Urinary bladder (tissue), 4 donors: ENCODE results near the gene E2F1. TPM values are rescaled to one million over a fixed set of nuclear protein-coding genes. Genes with fewer than 3 reads are reported as not detected.
"Not testable (repeated sequence)": the region's sequence is repeated elsewhere in the genome, so short reads cannot be mapped to it uniquely, and the experiment has no call there.

Source experiments
- DNase-seq: peaks from one replicate; pipeline ENCODE4 v3.0.0-alpha.2; 2015; ENCODE audit errors: extremely low spot score
- H3K27ac ChIP-seq: one replicate; pipeline ENCODE4 v1.5.1; 2013; ENCODE audit warnings: low read depth, mild to moderate bottlenecking, moderate library complexity
- H3K36me3 ChIP-seq: one replicate; pipeline ENCODE4 v1.6.1; 2013; ENCODE audit warnings: mild to moderate bottlenecking, moderate library complexity; ENCODE audit not compliant: insufficient read depth
- H3K4me1 ChIP-seq: one replicate; pipeline ENCODE4 v1.6.1; 2013; ENCODE audit warnings: mild to moderate bottlenecking, moderate library complexity; ENCODE audit not compliant: insufficient read depth
- H3K4me3 ChIP-seq: one replicate; pipeline ENCODE4 v1.5.1; 2013; ENCODE audit warnings: low read depth, low read length
- WGBS: extraction: QIAGEN DNeasy Blood & Tissue Kit; methylation state at CpG from one replicate; pipeline ENCODE4 v1.1.7; 2013; 5-methylcytosine and 5-hydroxymethylcytosine counted together
- polyA plus RNA-seq: library from polyadenylated mRNA; stranded (reverse); fragments of 200-250 nt; gene quantifications from one replicate; pipeline ENCODE4 v1.2.3, GENCODE V29; 2013
- total RNA-seq: library from RNA; depleted of rRNA; stranded (reverse); fragments of >200 nt; gene quantifications from one replicate; pipeline ENCODE4 v1.2.3, GENCODE V29; 2014
- donor health status: healthy with polysubstance abuse.
- donor health status: healthy.

E2F1 gene
- total and polyA plus RNA-seq, 2 donors, result 3.5 to 6.6 TPM

- H3K36me3 ChIP-seq, result no peaks in the 10 kb centered on the region
- no peak for DNase-seq
- no peak overlapping the region for H3K27ac ChIP-seq
- 34% methylated on average over 5 of the region's 5 CpGs for WGBS
- no peak overlapping the region for H3K4me3 ChIP-seq
- no peaks in the 10 kb centered on the region for H3K4me1 ChIP-seq
Observed at GRCh38 chr20:33702861-33703260, 16.7 kb upstream of the E2F1 start.

DNA sequence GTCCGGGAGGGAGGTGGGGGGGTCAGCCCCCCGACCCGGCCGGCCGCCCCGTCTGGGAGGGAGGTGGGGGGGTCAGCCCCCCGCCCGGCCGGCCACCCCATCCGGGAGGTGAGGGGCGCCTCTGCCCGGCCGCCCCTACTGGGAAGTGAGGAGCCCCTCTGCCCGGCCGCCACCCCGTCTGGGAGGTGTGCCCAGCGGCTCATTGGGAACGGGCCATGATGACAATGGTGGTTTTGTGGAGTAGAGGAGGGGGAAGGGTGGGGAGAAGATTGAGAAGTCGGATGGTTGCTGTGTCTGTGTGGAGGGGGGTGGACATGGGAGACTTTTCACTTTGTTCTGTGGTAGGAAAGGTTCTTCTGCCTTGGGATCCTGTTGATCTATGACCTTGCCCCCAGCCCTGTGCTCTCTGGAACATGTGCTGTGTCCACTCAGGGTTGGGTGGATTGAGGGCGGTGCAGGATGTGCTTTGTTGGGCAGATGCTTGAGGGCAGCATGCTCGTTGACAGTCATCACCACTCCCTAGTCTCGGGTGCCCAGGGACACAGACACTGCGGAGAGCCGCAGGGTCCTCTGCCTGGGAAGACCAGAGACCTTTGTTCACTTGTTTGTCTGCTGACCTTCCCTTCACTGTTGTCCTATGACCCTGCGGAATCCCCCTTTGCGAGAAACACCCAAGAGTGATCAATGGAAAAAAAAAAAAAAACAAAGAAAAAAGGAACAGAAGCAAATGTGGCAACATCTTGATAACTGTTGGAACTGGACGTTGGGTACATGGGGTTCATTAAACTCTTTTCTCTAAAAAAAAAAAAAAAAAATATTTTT, 15.7 kb upstream of the E2F1 start:
- Histone ChIP-seq H3K27ac (no peak overlapping the region), H3K4me1 (no peaks in the 10 kb centered on the region), H3K36me3 (no peaks in the 10 kb centered on the region), H3K4me3 (no peak overlapping the region)
- 83% methylated on average over 21 of the region's 27 CpGs for WGBS
- no peak for DNase-seq

GRCh38 chr20:33700696-33701441, 14.7 kb upstream of the E2F1 start:
- not testable (repeated sequence) for H3K4me1 ChIP-seq, H3K36me3 ChIP-seq, H3K4me3 ChIP-seq, DNase-seq, H3K27ac ChIP-seq
- WGBS, result 90% methylated on average over 41 of the region's 45 CpGs

DNA sequence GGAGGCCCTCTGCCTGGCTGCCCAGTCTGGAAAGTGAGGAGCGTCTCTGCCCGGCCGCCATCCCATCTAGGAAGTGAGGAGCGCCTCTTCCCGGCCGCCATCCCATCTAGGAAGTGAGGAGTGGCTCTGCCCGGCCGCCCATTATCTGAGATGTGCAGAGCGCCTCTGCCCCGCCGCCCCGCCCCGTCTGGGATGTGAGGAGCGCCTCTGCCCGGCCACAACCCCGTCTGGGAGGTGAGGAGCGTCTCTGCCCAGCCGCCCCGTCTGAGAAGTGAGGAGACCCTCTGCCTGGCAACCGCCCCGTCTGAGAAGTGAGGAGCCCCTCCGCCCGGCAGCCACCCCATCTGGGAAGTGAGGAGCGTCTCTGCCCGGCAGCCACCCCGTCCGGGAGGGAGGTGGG, 12.8 kb upstream of the E2F1 start:
- H3K27ac ChIP-seq, DNase-seq, H3K4me1 ChIP-seq, H3K36me3 ChIP-seq, H3K4me3 ChIP-seq: not testable (repeated sequence)
- WGBS, result 92% methylated on average over 18 of the region's 27 CpGs

GRCh38 chr20:33697129-33697528, 10.9 kb upstream of the E2F1 start:
- H3K36me3 ChIP-seq, result no peaks in the 10 kb centered on the region
- no peak overlapping the region for H3K4me3 ChIP-seq
- DNase-seq, result no peak
- H3K27ac ChIP-seq, result no peak overlapping the region
- H3K4me1 ChIP-seq, result no peaks in the 10 kb centered on the region
- 51% methylated on average over 8 of the region's 8 CpGs for WGBS

DNA sequence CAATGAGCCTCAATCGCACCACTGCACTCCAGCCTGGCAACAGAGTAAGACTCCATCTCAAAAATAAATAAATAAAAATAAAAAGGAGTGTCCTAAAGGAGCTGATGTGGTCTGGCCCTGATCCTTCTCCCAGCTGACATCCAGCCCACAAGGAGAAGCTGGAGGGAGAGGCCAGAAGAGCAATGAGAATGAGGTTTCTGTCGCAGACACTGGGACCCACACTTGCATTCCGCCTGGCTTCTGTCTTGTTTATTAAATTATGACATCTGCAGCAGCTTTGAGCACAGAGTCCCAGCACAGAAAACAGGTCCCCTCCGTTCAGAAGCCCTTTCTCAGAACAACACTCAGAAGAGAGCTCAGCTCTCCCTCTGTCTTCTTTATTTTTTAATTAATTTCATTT, 10.3 kb upstream of the E2F1 start:
- 50% methylated on average over 4 of the region's 4 CpGs for WGBS
- Histone ChIP-seq H3K27ac (no peak overlapping the region), H3K4me3 (no peak overlapping the region), H3K36me3 (no peaks in the 10 kb centered on the region), H3K4me1 (no peaks in the 10 kb centered on the region)
- DNase-seq, result no peak

- no peaks in the 10 kb centered on the region for H3K36me3 ChIP-seq
- no peak for DNase-seq
- no peaks in the 10 kb centered on the region for H3K4me1 ChIP-seq
- H3K27ac ChIP-seq, result no peak overlapping the region
- H3K4me3 ChIP-seq, result no peak overlapping the region
- 60% methylated on average over 6 of the region's 6 CpGs for WGBS
Observed at GRCh38 chr20:33694639-33695012, 8.4 kb upstream of the E2F1 start.

DNA sequence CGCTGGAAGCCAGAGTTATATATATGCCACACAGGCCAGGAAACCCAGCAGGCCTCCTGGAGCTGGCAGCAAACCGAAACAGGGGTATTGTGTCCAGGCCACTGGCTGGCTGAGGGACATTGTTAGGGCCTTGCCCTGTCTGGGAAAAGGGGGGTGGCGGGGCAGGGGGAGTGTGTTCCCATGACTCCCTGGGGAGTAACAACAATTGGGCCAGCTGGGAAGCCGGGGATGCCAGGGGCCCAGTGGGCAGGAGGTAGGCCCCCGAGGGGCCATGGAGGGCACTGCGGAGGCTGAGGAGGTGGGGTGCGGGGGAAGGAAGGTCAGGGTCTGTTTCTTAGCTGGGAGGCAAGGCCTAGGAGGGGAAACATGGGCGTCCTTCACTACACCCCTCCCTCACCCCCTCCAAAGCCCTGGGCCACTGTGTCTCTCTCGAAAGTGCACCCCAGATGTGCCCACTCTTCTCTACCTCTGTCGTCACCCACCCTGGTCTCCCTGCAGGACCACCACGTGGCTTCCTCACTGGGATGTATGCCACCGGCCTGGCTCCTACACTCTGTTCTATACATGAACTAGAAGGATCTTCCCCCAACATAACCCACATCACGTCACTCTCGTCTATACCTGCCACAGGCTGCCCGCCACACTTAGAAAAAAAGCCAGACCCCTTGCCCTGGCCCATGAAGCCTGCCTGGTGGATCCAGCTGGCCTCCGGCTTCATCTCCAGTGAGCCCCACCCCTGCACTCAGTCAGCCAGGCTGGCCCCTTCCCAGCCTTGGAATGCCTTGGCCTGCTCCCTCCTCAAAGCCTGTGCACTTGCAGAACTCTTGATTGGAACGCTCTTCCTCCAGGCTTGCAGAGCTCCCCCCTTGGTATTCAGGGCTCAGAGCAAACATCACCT, 7.8 kb upstream of the E2F1 start:
- H3K36me3 ChIP-seq, result no peaks in the 10 kb centered on the region
- 56% methylated on average over 17 of the region's 17 CpGs for WGBS
- H3K4me1 ChIP-seq, result no peaks in the 10 kb centered on the region

DNA sequence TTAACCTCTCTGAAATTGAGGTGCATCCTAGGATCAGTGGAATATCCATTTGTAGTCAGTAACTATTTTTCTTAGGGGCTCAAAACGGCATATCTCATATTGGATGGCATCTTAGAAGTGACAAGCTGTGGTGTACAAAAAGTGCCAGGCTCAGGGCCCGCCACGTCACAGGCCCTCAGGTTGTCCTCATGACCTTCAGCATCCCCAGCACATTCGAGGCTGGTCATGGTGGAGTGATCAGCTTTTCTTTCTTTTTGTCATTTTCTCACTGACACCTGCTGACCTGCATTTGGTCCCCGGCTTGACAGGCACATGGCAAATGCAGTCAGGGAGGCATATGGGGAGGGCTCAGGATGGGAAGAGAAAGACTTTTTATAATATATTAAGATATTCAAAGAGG, 7.1 kb upstream of the E2F1 start:
- peak overlapping the region; percentile 27 for H3K27ac ChIP-seq
- no peak overlapping the region for H3K4me3 ChIP-seq
- 88% methylated on average over 5 of the region's 5 CpGs for WGBS

More for the DNA sequence above, 7.8 kb upstream of the E2F1 start:
- Histone ChIP-seq H3K27ac (no peak overlapping the region), H3K4me3 (no peak overlapping the region)
- no peak for DNase-seq

DNA sequence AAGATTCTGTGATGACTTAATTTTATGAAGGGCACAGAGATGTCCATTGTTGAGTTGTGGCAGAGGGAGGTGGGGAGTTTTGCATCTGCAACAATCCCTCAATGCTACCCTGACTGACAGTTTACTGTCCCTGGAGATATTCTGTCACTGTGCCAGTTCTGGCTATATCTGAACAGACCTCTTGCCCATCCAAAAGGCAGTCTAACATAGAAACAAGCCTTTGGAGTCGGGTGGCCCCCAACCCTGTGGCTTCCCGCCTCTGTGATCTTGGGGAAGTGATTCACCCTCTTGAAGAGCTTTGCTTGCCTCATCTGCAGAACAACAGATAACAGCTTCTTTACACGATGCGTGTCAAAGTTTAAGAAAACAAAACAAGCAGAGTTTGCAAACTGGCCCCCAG, 3.8 kb upstream of the E2F1 start:
- Histone ChIP-seq H3K4me3 (no peak overlapping the region), H3K4me1 (no peaks in the 10 kb centered on the region), H3K27ac (no peak overlapping the region), H3K36me3 (no peaks in the 10 kb centered on the region)
- WGBS, result 48% methylated on average over 4 of the region's 4 CpGs
- DNase-seq, result no peak

More for the DNA sequence above, 7.1 kb upstream of the E2F1 start:
- H3K4me1 ChIP-seq, result no peaks in the 10 kb centered on the region
- no peaks in the 10 kb centered on the region for H3K36me3 ChIP-seq
- no peak for DNase-seq

GRCh38 chr20:33689493-33689892, 3.3 kb upstream of the E2F1 start:
- 84% methylated on average over 1 of the region's 1 CpG for WGBS
- DNase-seq, result no peak
- Histone ChIP-seq H3K4me3 (no peak overlapping the region), H3K36me3 (no peaks in the 10 kb centered on the region), H3K27ac (no peak overlapping the region), H3K4me1 (peaks cover 2% of the 10 kb centered on the region)

GRCh38 chr20:33688938-33689424, 2.8 kb upstream of the E2F1 start:
- Histone ChIP-seq H3K36me3 (no peaks in the 10 kb centered on the region), H3K27ac (no peak overlapping the region), H3K4me1 (peaks cover 2% of the 10 kb centered on the region), H3K4me3 (no peak overlapping the region)
- DNase-seq, result no peak
- 74% methylated on average over 3 of the region's 3 CpGs for WGBS
